Neutrophil (primary cell): Measurements from ENCODE around the gene CFAP20DC.
A peak's percentile ranks its signal among the peaks of the same experiment; 100 is the strongest.

Source experiments
- H3K27ac ChIP-seq: fragments of 200-600 bp; sonication (generic); 2 replicates; pipeline ENCODE4 v1.5.1; 2016; ENCODE audit warnings: mild to moderate bottlenecking, moderate library complexity
- H3K27me3 ChIP-seq: fragments of 200-600 bp; sonication (generic); 2 replicates; pipeline ENCODE4 v1.6.0; 2016; ENCODE audit warnings: mild to moderate bottlenecking
- H3K36me3 ChIP-seq: fragments of 200-600 bp; sonication (generic); 2 replicates; pipeline ENCODE4 v1.5.1; 2017
- H3K4me1 ChIP-seq, 2 experiments: fragments of 200-600 bp in 1 of 2; sonication (generic) in 1 of 2; 1 replicate in 1 of 2; 2 replicates in 1 of 2; pipeline versions ENCODE4 v1.5.1 to v1.6.1; 2013 to 2016; ENCODE audit warnings: low read depth in 1 of 2, low read length in 1 of 2, mild to moderate bottlenecking in 1 of 2, moderate library complexity in 1 of 2; ENCODE audit not compliant: control insufficient read depth in 1 of 2, insufficient read depth in 1 of 2
- H3K4me3 ChIP-seq, 2 experiments: fragments of 200-600 bp in 1 of 2; sonication (generic) in 1 of 2; 1 replicate in 1 of 2; 2 replicates in 1 of 2; pipeline ENCODE4 v1.5.1; 2013 to 2016; ENCODE audit warnings: low read depth in 1 of 2, low read length in 1 of 2, mild to moderate bottlenecking in 1 of 2, moderate library complexity in 1 of 2
- H3K9me3 ChIP-seq: fragments of 200-600 bp; sonication (generic); 2 replicates; pipeline ENCODE4 v1.5.1; 2016
- TF ChIP-seq, protein P1 (sequence below): fragments of 200-600 bp; sonication (generic); IDR thresholded peaks from 2 replicates; pipeline ENCODE4 v1.5.1; 2016; ENCODE audit warnings: antibody characterized with exemption

CFAP20DC gene

GRCh38 chr3:58924578-58924977 lies 125.2 kb downstream of the CFAP20DC start:
- Histone ChIP-seq H3K9me3 (no peaks in the 10 kb centered on the region), H3K36me3 (no peaks in the 10 kb centered on the region), H3K4me3 (no peak overlapping the region), H3K4me1 (no peaks in the 10 kb centered on the region), H3K27me3 (no peaks in the 10 kb centered on the region), H3K27ac (no peak overlapping the region)
- TF ChIP-seq, protein P1, sequence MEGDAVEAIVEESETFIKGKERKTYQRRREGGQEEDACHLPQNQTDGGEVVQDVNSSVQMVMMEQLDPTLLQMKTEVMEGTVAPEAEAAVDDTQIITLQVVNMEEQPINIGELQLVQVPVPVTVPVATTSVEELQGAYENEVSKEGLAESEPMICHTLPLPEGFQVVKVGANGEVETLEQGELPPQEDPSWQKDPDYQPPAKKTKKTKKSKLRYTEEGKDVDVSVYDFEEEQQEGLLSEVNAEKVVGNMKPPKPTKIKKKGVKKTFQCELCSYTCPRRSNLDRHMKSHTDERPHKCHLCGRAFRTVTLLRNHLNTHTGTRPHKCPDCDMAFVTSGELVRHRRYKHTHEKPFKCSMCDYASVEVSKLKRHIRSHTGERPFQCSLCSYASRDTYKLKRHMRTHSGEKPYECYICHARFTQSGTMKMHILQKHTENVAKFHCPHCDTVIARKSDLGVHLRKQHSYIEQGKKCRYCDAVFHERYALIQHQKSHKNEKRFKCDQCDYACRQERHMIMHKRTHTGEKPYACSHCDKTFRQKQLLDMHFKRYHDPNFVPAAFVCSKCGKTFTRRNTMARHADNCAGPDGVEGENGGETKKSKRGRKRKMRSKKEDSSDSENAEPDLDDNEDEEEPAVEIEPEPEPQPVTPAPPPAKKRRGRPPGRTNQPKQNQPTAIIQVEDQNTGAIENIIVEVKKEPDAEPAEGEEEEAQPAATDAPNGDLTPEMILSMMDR = no peak

- no peaks in the 10 kb centered on the region for H3K36me3 ChIP-seq
These were observed 149.4 kb downstream of the CFAP20DC start for GRCh38 chr3:58900386-58900785.

GRCh38 chr3:58899953-58900298 lies 149.9 kb downstream of the CFAP20DC start:
- H3K27me3 ChIP-seq = no peaks in the 10 kb centered on the region
- peaks cover 8 to 15% of the 10 kb centered on the region in 2 experiments for H3K4me1 ChIP-seq
- H3K4me3 ChIP-seq = peak overlapping the region in 1 of 2 experiments; percentile 7
- TF ChIP-seq, protein P1 = no peak
- H3K9me3 ChIP-seq = peaks cover 4% of the 10 kb centered on the region
- no peak overlapping the region for H3K27ac ChIP-seq
- no peaks in the 10 kb centered on the region for H3K36me3 ChIP-seq

More at GRCh38 chr3:58900386-58900785, 149.4 kb downstream of the CFAP20DC start:
- TF ChIP-seq, protein P1 = no peak
- Histone ChIP-seq H3K9me3 (peaks cover 4% of the 10 kb centered on the region), H3K4me1 (peaks cover 8 to 15% of the 10 kb centered on the region in 2 experiments), H3K27ac (no peak overlapping the region), H3K27me3 (no peaks in the 10 kb centered on the region), H3K4me3 (no peak overlapping the region)

DNA sequence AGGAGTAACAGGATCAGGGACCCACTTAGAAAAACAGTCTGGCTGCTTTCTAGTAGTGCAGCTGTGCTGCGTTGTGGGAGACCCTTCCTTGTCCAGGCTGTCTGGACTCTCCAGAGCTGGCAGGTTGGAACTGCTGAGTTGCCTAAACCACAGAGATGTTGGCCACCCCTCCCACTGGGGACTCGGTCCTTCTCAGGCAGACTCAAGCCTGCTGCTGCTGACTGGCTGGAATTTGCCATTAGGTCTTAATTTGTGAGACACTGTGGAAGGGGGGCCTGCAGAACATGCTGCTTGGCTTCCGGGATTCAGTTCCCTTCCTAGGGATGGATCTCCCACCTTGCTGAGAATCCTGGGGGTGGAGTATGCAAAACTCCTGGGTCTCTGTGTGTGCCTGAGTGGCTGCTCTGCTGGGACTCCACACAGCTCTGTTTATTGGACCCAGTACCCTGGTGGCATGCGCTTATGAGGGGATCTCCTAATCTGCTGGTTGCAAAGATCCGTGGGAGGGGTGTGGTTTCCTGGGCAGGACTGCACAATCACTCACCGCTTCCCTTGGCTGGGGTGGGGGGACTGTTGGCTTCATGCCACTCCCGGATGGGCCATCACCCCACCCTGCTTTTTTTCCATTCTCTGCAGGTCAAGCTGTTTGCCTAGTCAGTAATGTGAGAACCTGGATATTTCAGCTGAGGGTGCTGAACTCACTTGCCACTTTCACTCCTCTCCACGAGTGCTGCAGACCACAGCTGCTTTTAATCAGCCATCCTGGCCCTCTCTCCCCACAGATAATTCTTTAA lies 150.5 kb downstream of the CFAP20DC start:
- Histone ChIP-seq H3K4me3 (peak overlapping the region in 1 of 2 experiments; percentile 7), H3K27ac (no peak overlapping the region), H3K36me3 (no peaks in the 10 kb centered on the region), H3K9me3 (peaks cover 4% of the 10 kb centered on the region), H3K4me1 (peaks cover 8 to 15% of the 10 kb centered on the region in 2 experiments), H3K27me3 (no peaks in the 10 kb centered on the region)
- TF ChIP-seq, protein P1 = no peak

- Histone ChIP-seq H3K27ac (no peak overlapping the region), H3K4me1 (peaks cover 8 to 15% of the 10 kb centered on the region in 2 experiments)
These were observed 151.3 kb downstream of the CFAP20DC start for GRCh38 chr3:58898513-58898912.

More at GRCh38 chr3:58898513-58898912, 151.3 kb downstream of the CFAP20DC start:
- Histone ChIP-seq H3K4me3 (no peak overlapping the region), H3K9me3 (peaks cover under 1% of the 10 kb centered on the region), H3K27me3 (no peaks in the 10 kb centered on the region), H3K36me3 (no peaks in the 10 kb centered on the region)
- TF ChIP-seq, protein P1 = no peak
